ENCODE measurements around the gene EARS2. TPM values are rescaled to one million over a fixed set of nuclear protein-coding genes. Genes with fewer than 3 reads are reported as not detected.
"Not testable (repeated sequence)": the region's sequence is repeated elsewhere in the genome, so short reads cannot be mapped to it uniquely, and the experiment has no call there.

Gene EARS2
- total and polyA plus RNA-seq, 8 donors, result 7.8 to 176 (median 18.3) TPM

DNA sequence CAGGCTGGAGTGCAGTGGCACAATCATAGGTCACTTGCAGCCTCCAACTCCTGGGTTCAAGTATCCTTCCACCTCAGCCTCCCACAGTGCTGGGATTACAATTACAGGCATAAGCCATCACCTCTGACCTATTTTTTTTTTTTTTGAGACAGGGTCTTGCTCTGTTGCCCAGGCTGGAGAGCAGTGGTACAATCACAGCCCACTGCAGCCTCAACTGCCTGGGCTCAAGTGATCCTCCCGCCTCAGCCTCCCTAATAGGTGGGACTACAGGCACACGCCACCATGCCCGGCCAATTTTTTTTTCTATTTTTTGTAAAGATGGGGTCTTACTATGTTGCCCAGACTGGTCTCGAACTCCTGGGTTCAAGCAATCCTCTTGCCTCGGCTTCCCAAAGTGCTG, 41.3 kb downstream of the EARS2 start:
- no peak overlapping the region for H3K4me3 ChIP-seq
- H3K36me3 ChIP-seq, result peaks cover 3 to 27% (median 13%) of the 10 kb centered on the region in 4 donors
- H3K9me3 ChIP-seq, result no peaks in the 10 kb centered on the region
- no peak for DNase-seq
- peaks cover 0 to 21% (median 7%) of the 10 kb centered on the region in 4 donors for H3K4me1 ChIP-seq
- 97 to 99% (median 98%) methylated on average over 5 of the region's 5 CpGs for WGBS, 5 donors
- no peak overlapping the region for H3K27ac ChIP-seq
- intact Hi-C loops (cut with DNase I; ENCODE audit: low total_unique reads), result no loop called here
- TF ChIP-seq POLR2AphosphoS5 (IDR thresholded peaks at IDR 0.05) (no peak), EP300 (IDR thresholded peaks at IDR 0.05) (no peak), POLR2A (IDR thresholded peaks at IDR 0.05) (no peak)
- TF ChIP-seq, protein P1, sequence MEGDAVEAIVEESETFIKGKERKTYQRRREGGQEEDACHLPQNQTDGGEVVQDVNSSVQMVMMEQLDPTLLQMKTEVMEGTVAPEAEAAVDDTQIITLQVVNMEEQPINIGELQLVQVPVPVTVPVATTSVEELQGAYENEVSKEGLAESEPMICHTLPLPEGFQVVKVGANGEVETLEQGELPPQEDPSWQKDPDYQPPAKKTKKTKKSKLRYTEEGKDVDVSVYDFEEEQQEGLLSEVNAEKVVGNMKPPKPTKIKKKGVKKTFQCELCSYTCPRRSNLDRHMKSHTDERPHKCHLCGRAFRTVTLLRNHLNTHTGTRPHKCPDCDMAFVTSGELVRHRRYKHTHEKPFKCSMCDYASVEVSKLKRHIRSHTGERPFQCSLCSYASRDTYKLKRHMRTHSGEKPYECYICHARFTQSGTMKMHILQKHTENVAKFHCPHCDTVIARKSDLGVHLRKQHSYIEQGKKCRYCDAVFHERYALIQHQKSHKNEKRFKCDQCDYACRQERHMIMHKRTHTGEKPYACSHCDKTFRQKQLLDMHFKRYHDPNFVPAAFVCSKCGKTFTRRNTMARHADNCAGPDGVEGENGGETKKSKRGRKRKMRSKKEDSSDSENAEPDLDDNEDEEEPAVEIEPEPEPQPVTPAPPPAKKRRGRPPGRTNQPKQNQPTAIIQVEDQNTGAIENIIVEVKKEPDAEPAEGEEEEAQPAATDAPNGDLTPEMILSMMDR (IDR thresholded peaks at IDR 0.05), result no peak
- H3K27me3 ChIP-seq, result no peaks in the 10 kb centered on the region

DNA sequence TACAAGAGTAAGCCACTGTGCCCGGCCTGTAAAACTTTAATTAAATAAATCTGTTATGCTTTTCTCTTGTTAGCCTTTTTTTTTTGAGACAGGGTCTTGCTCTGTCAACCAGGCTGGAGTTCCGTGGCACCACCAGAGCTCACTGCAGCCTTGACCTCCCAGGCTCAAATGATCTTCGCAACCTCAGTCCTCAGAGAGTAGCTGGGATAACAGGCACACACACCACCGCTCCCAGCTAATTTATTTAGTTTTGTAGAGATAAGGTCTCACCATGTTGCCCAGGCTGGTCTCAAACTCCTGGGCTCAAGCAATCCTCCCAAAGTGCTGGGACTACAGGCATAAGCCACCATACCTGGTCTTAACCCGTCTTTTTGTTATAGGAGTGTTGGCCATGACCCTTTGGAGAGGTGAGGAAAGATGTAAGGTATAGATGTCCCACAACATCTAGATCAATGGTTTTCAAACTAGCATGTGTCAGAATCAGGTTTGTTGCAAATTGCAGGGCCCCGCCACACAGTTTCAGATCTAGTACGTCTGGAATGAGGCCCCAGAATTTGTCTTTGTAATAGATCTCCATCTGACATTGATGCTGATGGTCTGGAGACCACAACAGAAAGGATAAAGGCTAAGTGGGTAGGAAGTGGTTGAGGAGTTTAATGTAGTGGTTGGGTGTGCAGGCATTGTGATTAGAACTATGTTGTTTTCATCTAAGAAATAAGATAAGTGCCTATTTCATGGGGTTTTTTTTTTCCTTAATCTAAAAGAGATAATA, 42.6 kb downstream of the EARS2 start:
- no peak overlapping the region for H3K27ac ChIP-seq
- peaks cover 3 to 18% (median 9%) of the 10 kb centered on the region in 4 donors for H3K36me3 ChIP-seq
- 67 to 76% (median 70%) methylated on average over 7 of the region's 7 CpGs for WGBS, 5 donors
- TF ChIP-seq EP300 (IDR thresholded peaks at IDR 0.05), result no peak
- H3K4me3 ChIP-seq, result no peak overlapping the region
- no peaks in the 10 kb centered on the region for H3K27me3 ChIP-seq
- H3K9me3 ChIP-seq, result no peaks in the 10 kb centered on the region
- peaks cover 0 to 22% (median 9%) of the 10 kb centered on the region in 4 donors for H3K4me1 ChIP-seq
- DNase-seq, result no peak
- intact Hi-C loops (cut with DNase I; ENCODE audit: low total_unique reads), result no loop called here

DNA sequence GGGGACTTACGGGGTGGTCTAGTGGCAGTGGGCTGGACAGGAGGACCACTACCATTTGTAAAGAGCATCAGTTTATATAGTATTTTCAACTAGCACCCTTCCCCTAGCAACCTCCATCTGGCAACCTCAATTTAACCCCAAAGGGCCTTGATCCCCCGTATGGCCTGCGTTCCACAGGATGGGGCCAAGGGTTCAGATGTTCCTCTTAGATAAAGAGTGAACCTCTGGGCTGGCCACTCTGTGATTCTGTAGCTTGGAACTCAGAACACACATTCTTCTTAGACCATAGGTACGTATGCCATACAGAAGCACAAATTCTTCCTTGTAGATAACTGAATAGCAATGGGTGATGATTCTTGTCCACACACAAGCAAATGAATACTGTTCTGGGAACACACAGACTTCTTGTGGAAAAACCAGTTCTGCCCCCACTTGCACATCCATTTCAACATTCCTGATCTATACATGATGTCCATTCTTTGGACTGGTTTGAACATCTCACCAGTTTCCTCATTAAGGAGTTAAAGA, 44.9 kb downstream of the EARS2 start:
- 83 to 93% (median 88%) methylated on average over 4 of the region's 4 CpGs for WGBS, 5 donors
- no peak for TF ChIP-seq EP300 (IDR thresholded peaks at IDR 0.05)
- TF ChIP-seq, protein P1 (IDR thresholded peaks at IDR 0.05), result no peak
- no peak for TF ChIP-seq POLR2A (IDR thresholded peaks at IDR 0.05)
- TF ChIP-seq POLR2AphosphoS5 (IDR thresholded peaks at IDR 0.05), result no peak
- H3K27me3 ChIP-seq, result no peaks in the 10 kb centered on the region
- no peaks in the 10 kb centered on the region for H3K9me3 ChIP-seq
- DNase-seq, result no peak
- H3K4me1 ChIP-seq, result peaks cover 10 to 46% (median 30%) of the 10 kb centered on the region in 4 donors
- intact Hi-C loops (cut with DNase I; ENCODE audit: low total_unique reads), result no loop called here
- H3K27ac ChIP-seq, result no peak overlapping the region
- H3K36me3 ChIP-seq, result peaks cover 0 to 12% (median 5%) of the 10 kb centered on the region in 4 donors
- H3K4me3 ChIP-seq, result no peak overlapping the region

DNA sequence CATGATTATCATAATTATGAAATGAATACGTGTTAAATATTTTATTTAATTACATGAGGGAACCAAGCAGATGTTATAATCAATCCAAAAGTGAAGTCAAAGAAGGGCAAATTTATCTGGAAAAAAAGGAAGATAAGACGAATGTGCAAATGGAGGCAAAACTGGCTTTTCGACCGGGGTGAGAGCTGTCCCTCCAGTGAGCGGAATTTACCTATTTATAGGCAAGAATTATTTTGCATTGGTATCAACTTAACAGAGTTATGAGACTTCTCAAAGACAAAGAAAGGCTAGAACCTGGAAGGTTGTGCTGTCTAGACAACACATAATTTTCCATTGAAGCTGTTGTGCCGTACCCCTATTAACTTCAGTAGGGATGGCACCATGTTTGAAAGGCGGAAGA, 45.4 kb downstream of the EARS2 start:
- H3K27me3 ChIP-seq, result no peaks in the 10 kb centered on the region
- WGBS, 5 donors, result 74 to 88% (median 77%) methylated on average over 7 of the region's 7 CpGs
- H3K4me1 ChIP-seq, result peaks cover 15 to 49% (median 33%) of the 10 kb centered on the region in 4 donors
- intact Hi-C loops (cut with DNase I; ENCODE audit: low total_unique reads), result no loop called here
- peaks cover 0 to 12% (median 5%) of the 10 kb centered on the region in 4 donors for H3K36me3 ChIP-seq
- no peak overlapping the region for H3K4me3 ChIP-seq
- no peak overlapping the region for H3K27ac ChIP-seq
- TF ChIP-seq EP300 (IDR thresholded peaks at IDR 0.05) (no peak), POLR2A (IDR thresholded peaks at IDR 0.05) (no peak), POLR2AphosphoS5 (IDR thresholded peaks at IDR 0.05) (no peak)
- TF ChIP-seq, protein P1 (IDR thresholded peaks at IDR 0.05), result no peak
- no peak for DNase-seq
- no peaks in the 10 kb centered on the region for H3K9me3 ChIP-seq

DNA sequence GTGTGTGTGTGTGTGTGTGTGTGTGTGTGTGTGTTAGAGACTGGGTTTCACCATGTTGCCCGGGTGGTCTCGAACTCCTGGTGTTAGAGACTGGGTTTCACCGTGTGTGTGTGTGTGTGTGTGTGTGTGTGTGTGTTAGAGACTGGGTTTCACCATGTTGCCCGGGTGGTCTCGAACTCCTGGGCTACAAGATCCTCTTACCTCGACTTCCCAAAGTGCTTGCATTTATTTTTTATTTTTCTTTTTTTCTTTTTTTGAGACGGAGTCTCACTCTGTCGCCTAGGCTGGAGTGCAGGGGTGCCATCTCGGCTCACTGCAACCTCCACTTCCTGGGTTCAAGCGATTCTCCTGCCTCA, 46.3 kb downstream of the EARS2 start:
- peak overlapping the region in 4 of 5 donors; percentile 86 to 90 (median 88) for H3K27ac ChIP-seq
- H3K9me3 ChIP-seq, result not testable (repeated sequence)

More for the DNA sequence above, 46.3 kb downstream of the EARS2 start:
- H3K27me3 ChIP-seq; DNase-seq; intact Hi-C loops (cut with DNase I; ENCODE audit: low total_unique reads): not testable (repeated sequence)
- peaks cover 23 to 51% (median 41%) of the 10 kb centered on the region in 4 donors for H3K4me1 ChIP-seq
- H3K4me3 ChIP-seq, result peak overlapping the region; percentile 79 to 98 (median 86)
- WGBS, 5 donors, result 73 to 82% (median 75%) methylated on average over 9 to 10 of the region's 10 CpGs
- peaks cover 0 to 12% (median 5%) of the 10 kb centered on the region in 4 donors for H3K36me3 ChIP-seq
